MG63 (cell line): ENCODE measurements around the gene SNAPC5. TPM values are rescaled to one million over a fixed set of nuclear protein-coding genes. Genes with fewer than 3 reads are reported as not detected.
A peak's percentile ranks its signal among the peaks of the same experiment; 100 is the strongest.
"Not testable (repeated sequence)": the region's sequence is repeated elsewhere in the genome, so short reads cannot be mapped to it uniquely, and the experiment has no call there.

Experiments used
- DNase-seq: peaks from one replicate; pipeline ENCODE4 v3.0.0-alpha.2; 2020
- H3K27me3 ChIP-seq: fragments of 250-450 bp; sonication (Bioruptor Pico); 2 replicates; pipeline ENCODE4 v1.5.1; 2020; ENCODE audit warnings: mild to moderate bottlenecking, moderate library complexity
- H3K36me3 ChIP-seq: fragments of 250-450 bp; sonication (Bioruptor Pico); 2 replicates; pipeline ENCODE4 v1.5.1; 2020; ENCODE audit warnings: mild to moderate bottlenecking, moderate library complexity
- H3K4me3 ChIP-seq: fragments of 250-450 bp; sonication (Bioruptor Pico); 2 replicates; pipeline ENCODE4 v1.5.1; 2020; ENCODE audit warnings: mild to moderate bottlenecking, moderate library complexity
- H3K9me3 ChIP-seq: fragments of 250-450 bp; sonication (Bioruptor Pico); 2 replicates; pipeline ENCODE4 v1.5.1; 2020; ENCODE audit warnings: mild to moderate bottlenecking, moderate library complexity
- total RNA-seq: library from RNA; depleted of rRNA; stranded (reverse); fragments of >200 nt; shearing (Covaris generic); gene quantifications from 2 replicates; pipeline ENCODE4 v1.2.3, GENCODE V29; 2014; ENCODE audit warnings: low replicate concordance; rRNA removed

Gene SNAPC5, protein sequence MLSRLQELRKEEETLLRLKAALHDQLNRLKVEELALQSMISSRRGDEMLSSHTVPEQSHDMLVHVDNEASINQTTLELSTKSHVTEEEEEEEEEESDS
- 35.4 and 40.8 TPM in 2 replicates for total RNA-seq

GRCh38 chr15:66497502-66498455, at the start of gene SNAPC5:
Gene SNAPC5 (minus strand): TSS chr15:66497762. CDS start chr15:66497731, 31 bp downstream.
- DNase-seq: peak; percentile 93
- Histone ChIP-seq H3K4me3 (peak within 1 kb of the TSS; percentile 55), H3K36me3 (peaks cover 99% of the 10 kb centered on the region), H3K27me3 (no peaks in the 10 kb centered on the region), H3K9me3 (no peaks in the 10 kb centered on the region)

DNA sequence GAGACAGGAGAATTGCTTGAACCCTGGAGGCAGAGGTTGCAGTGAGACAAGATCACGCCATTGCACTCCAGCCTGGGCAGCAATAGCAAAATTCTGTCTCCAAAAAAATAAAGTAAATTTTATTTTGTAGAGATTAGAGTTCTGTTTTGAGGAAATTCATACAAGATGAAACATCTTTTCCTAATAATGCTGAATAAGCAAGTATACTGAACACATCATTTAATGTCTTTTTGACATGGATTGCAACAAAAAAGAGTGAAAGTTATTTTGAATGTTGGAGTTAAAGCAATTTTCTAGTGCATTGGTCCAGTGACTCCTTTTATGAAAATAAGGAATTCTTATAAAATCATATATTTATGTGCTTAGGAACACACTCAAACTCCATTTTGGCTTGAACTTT, 47.7 kb upstream of the SNAPC5 start:
- H3K36me3 ChIP-seq: peaks cover 52% of the 10 kb centered on the region
- H3K9me3 ChIP-seq: no peaks in the 10 kb centered on the region
- no peaks in the 10 kb centered on the region for H3K27me3 ChIP-seq
- DNase-seq: no peak
- no peak overlapping the region for H3K4me3 ChIP-seq

- no peak overlapping the region for H3K4me3 ChIP-seq
- H3K36me3 ChIP-seq: peaks cover 48% of the 10 kb centered on the region
- no peaks in the 10 kb centered on the region for H3K27me3 ChIP-seq
- DNase-seq: no peak
- no peaks in the 10 kb centered on the region for H3K9me3 ChIP-seq
Measured at GRCh38 chr15:66542896-66543295, 45.3 kb upstream of the SNAPC5 start.

- Histone ChIP-seq H3K9me3 (no peaks in the 10 kb centered on the region), H3K4me3 (no peak overlapping the region), H3K36me3 (peaks cover 57% of the 10 kb centered on the region), H3K27me3 (no peaks in the 10 kb centered on the region)
- DNase-seq: no peak
Measured at GRCh38 chr15:66535056-66535455, 37.5 kb upstream of the SNAPC5 start.

GRCh38 chr15:66524838-66525237, 27.3 kb upstream of the SNAPC5 start:
- H3K4me3 ChIP-seq: no peak overlapping the region
- H3K36me3 ChIP-seq: peaks cover 65% of the 10 kb centered on the region
- no peak for DNase-seq
- no peaks in the 10 kb centered on the region for H3K27me3 ChIP-seq
- no peaks in the 10 kb centered on the region for H3K9me3 ChIP-seq

DNA sequence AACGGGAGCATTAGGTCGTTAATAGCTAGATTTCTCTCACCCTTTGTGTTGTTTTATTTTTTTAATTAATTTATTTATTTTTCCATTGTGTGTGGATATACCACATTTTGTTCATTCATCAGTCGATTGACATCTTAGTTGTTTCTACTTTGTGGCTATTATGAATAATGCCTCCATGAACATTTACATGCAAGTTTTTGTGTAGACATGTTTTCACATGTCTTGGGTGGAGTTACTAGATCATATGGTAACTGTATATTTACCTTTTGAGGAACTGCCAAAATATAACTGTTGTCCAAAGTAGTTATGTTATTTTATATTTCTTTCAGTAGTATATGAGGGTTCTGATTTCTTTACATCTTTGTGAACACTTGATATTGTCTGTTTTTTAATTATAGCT, 26.4 kb upstream of the SNAPC5 start:
- no peaks in the 10 kb centered on the region for H3K27me3 ChIP-seq
- H3K9me3 ChIP-seq: no peaks in the 10 kb centered on the region
- no peak overlapping the region for H3K4me3 ChIP-seq
- peaks cover 68% of the 10 kb centered on the region for H3K36me3 ChIP-seq
- no peak for DNase-seq

- Histone ChIP-seq H3K4me3 (no peak overlapping the region), H3K9me3 (no peaks in the 10 kb centered on the region), H3K27me3 (no peaks in the 10 kb centered on the region), H3K36me3 (peaks cover 66% of the 10 kb centered on the region)
- DNase-seq: peak; percentile 26
Measured at GRCh38 chr15:66515901-66516322, 18.4 kb upstream of the SNAPC5 start.

DNA sequence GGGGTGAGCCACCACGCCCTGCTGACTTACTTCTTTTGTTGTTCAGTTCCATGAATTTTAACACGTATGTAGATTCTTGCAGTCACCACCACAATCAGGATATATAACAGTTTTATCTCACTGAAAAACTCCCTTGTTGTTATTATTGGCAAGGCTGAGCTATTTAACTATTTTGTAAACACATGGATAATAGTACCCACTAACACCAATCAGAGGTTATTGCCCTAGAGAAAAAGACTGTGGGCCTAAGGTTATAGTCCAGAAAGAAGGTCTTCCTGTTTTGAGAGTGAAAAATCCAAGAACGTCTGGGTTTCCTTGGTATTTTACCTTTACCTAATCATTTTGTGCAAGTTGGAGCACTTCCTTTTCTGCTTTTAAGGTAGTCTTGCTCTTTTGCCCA, 17.0 kb upstream of the SNAPC5 start:
- Histone ChIP-seq H3K9me3 (no peaks in the 10 kb centered on the region), H3K36me3 (peaks cover 63% of the 10 kb centered on the region), H3K4me3 (no peak overlapping the region), H3K27me3 (no peaks in the 10 kb centered on the region)
- DNase-seq: no peak

DNA sequence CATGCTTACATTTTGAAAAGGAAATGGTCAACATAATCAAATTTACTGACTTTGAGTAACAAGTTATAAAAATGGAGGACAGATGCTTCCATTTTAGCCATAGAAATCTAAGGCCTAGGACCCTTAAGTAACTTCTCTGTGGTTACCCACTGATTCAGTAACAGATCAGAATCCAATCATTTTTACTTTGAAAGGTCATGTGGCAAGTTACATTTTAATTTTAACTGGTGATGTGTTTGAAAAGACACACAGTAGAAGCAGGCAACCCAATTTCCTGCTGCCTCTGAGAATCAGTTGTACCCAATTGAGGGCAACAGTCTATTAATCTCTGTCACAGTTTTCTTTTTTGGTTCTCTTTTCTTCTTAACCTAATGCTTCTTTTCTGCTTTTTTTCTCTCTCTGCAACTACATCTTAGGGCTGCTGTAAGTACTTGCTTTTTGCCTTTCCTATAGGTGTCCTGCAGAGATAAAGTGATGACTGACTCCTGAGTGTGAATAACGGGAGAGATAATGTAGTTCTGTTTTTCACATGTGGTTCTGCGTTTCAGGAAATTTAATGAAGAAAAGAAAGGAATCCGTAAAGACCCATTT, 10.8 kb upstream of the SNAPC5 start:
- peaks cover 38% of the 10 kb centered on the region for H3K36me3 ChIP-seq

GRCh38 chr15:66505818-66506217, 8.3 kb upstream of the SNAPC5 start:
- Histone ChIP-seq H3K36me3 (peaks cover 53% of the 10 kb centered on the region), H3K27me3 (no peaks in the 10 kb centered on the region), H3K4me3 (peak overlapping the region; percentile 95), H3K9me3 (no peaks in the 10 kb centered on the region)
- no peak for DNase-seq

More for the DNA sequence above, 10.8 kb upstream of the SNAPC5 start:
- no peak overlapping the region for H3K4me3 ChIP-seq
- H3K9me3 ChIP-seq: no peaks in the 10 kb centered on the region
- H3K27me3 ChIP-seq: no peaks in the 10 kb centered on the region
- DNase-seq: no peak

GRCh38 chr15:66505430-66505811, 7.9 kb upstream of the SNAPC5 start:
- no peak for DNase-seq
- Histone ChIP-seq H3K4me3 (peak overlapping the region; percentile 95), H3K27me3 (no peaks in the 10 kb centered on the region), H3K36me3 (peaks cover 53% of the 10 kb centered on the region), H3K9me3 (no peaks in the 10 kb centered on the region)

GRCh38 chr15:66504563-66505429, 7.2 kb upstream of the SNAPC5 start, which contains the start of the genes RPL4 and ZWILCH:
Gene RPL4 (minus strand): TSS chr15:66504855. CDS start chr15:66504790, 65 bp downstream.
Gene ZWILCH (plus strand): TSS chr15:66505326. CDS start chr15:66505339, 13 bp downstream.
- no peaks in the 10 kb centered on the region for H3K9me3 ChIP-seq
- peak; percentile 86 for DNase-seq
- H3K27me3 ChIP-seq: no peaks in the 10 kb centered on the region
- H3K36me3 ChIP-seq: peaks cover 58% of the 10 kb centered on the region
- peak within 1 kb of the TSS; percentile 95 for H3K4me3 ChIP-seq

GRCh38 chr15:66503780-66504562, 6.4 kb upstream of the SNAPC5 start:
- Histone ChIP-seq H3K4me3 (peak overlapping the region; percentile 95), H3K36me3 (peaks cover 60% of the 10 kb centered on the region), H3K9me3 (no peaks in the 10 kb centered on the region), H3K27me3 (no peaks in the 10 kb centered on the region)
- no peak for DNase-seq

DNA sequence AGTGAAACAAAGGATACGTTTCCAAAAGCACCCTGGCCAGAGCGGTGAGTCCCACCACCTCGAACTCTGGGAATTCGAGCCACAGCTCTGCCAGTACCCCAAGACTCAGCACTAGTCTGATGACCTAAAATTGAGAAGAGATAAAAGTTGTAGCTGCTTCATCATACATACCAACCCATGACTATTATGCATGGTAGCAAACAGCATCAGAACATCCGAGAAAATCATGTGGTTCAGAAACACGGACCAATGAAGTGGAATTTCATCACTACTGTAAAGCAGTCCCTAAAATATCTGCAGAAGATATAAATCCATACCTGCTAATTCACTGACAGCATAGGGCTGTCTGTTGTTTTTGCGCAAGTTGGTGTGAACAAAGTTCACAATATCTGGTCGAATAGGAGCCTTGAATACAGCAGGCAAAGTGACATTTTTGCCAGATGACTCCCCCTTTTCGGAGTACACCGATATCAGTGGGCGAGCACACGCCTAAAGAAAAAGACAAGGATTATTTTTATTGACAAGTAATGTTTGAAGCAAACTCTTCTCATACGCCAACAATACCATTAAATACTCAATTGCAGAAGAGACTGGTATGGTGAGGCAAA, 5.6 kb upstream of the SNAPC5 start:
- H3K27me3 ChIP-seq, DNase-seq, H3K9me3 ChIP-seq: not testable (repeated sequence)
- H3K4me3 ChIP-seq: peak overlapping the region; percentile 95
- H3K36me3 ChIP-seq: peaks cover 64% of the 10 kb centered on the region

DNA sequence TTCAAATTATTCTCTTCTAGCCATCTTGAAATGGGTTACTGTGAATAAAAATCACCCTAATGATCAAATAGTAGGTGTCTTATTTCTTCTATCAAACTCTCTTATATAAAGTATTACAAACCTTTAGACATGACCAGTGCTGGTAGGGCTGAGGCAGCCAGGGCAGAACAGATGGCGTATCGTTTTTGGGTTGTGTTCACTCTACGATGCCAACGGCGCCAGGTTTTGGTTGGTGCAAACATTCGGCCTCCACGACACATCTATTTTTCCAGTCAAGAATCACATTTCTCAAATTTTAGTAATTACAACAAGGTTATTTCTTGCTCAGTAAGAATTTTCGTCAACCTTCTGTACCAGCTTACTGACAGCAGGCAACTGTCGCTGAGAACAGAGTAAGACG, 4.9 kb upstream of the SNAPC5 start:
- Histone ChIP-seq H3K27me3 (no peaks in the 10 kb centered on the region), H3K36me3 (peaks cover 70% of the 10 kb centered on the region), H3K9me3 (no peaks in the 10 kb centered on the region), H3K4me3 (peak overlapping the region; percentile 95)
- DNase-seq: no peak
